GM06990 (cell line): ENCODE results near the gene SLC30A9.

Experiments
- DNase-seq: peaks from one replicate; pipeline ENCODE4 v3.0.0-alpha.2; 2011; ENCODE audit not compliant: insufficient read length; ENCODE audit errors: extremely low read depth
- H3K27me3 ChIP-seq: replicated peaks from 2 replicates; pipeline ENCODE4 v1.6.0; 2011; ENCODE audit warnings: low read length; ENCODE audit not compliant: control insufficient read depth, insufficient read depth
- H3K36me3 ChIP-seq: 2 replicates; pipeline ENCODE4 v1.5.1; 2011; ENCODE audit warnings: low read length; ENCODE audit not compliant: control insufficient read depth, insufficient read depth
- H3K4me3 ChIP-seq: replicated peaks from 2 replicates; pipeline ENCODE4 v1.5.1; 2011; ENCODE audit warnings: low read depth, mild to moderate bottlenecking, control low read depth, low read length
- TF ChIP-seq, protein P1 (sequence below): IDR thresholded peaks from 2 replicates; pipeline ENCODE4 v1.5.1; 2011; ENCODE audit warnings: low read length, control low read depth, mild to moderate bottlenecking, inconsistent platforms; ENCODE audit not compliant: insufficient read depth, poor library complexity, severe bottlenecking

The SLC30A9 gene

GRCh38 chr4:42050516-42051249 is 60.4 kb downstream of the SLC30A9 start:
- Histone ChIP-seq H3K27me3 (no peaks in the 10 kb centered on the region), H3K36me3 (no peaks in the 10 kb centered on the region; the same call in 1 of the 2 replicates), H3K4me3 (no peak overlapping the region)
- no peak for DNase-seq
- TF ChIP-seq, protein P1, sequence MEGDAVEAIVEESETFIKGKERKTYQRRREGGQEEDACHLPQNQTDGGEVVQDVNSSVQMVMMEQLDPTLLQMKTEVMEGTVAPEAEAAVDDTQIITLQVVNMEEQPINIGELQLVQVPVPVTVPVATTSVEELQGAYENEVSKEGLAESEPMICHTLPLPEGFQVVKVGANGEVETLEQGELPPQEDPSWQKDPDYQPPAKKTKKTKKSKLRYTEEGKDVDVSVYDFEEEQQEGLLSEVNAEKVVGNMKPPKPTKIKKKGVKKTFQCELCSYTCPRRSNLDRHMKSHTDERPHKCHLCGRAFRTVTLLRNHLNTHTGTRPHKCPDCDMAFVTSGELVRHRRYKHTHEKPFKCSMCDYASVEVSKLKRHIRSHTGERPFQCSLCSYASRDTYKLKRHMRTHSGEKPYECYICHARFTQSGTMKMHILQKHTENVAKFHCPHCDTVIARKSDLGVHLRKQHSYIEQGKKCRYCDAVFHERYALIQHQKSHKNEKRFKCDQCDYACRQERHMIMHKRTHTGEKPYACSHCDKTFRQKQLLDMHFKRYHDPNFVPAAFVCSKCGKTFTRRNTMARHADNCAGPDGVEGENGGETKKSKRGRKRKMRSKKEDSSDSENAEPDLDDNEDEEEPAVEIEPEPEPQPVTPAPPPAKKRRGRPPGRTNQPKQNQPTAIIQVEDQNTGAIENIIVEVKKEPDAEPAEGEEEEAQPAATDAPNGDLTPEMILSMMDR: no peak

- no peak for DNase-seq
- peaks cover 3% of the 10 kb centered on the region for H3K36me3 ChIP-seq
- TF ChIP-seq, protein P1: no peak
- H3K4me3 ChIP-seq: no peak overlapping the region
- no peaks in the 10 kb centered on the region for H3K27me3 ChIP-seq
Measured at GRCh38 chr4:42066402-42066801, 76.1 kb downstream of the SLC30A9 start.

DNA sequence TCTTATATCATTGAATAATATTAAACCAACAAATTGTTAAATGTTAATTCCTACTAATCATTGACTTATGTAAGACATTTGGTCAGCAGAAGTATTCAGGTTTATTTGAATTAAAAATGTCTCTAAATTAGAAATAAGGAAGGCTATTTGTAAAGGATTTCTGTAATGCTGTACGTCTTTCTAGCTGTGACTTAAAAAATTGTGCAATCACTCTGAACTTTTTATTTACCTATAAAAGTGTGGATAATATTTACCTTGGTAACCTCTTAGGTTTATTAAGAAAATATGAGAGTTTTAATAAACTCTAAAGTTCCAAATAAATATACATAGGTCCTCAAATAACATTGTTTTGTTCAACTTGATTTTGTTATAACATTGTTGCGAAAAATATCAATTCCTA is 76.9 kb downstream of the SLC30A9 start:
- H3K36me3 ChIP-seq: peaks cover 3% of the 10 kb centered on the region
- H3K27me3 ChIP-seq: no peaks in the 10 kb centered on the region
- no peak overlapping the region for H3K4me3 ChIP-seq
- DNase-seq: no peak
- TF ChIP-seq, protein P1: no peak

GRCh38 chr4:42070463-42070862 is 80.1 kb downstream of the SLC30A9 start:
- Histone ChIP-seq H3K27me3 (no peaks in the 10 kb centered on the region), H3K36me3 (no peaks in the 10 kb centered on the region; the same call in 1 of the 2 replicates), H3K4me3 (no peak overlapping the region)
- no peak for DNase-seq
- TF ChIP-seq, protein P1: no peak

- H3K4me3 ChIP-seq: no peak overlapping the region
- no peak for DNase-seq
- no peaks in the 10 kb centered on the region; the same call in 1 of the 2 replicates for H3K36me3 ChIP-seq
- TF ChIP-seq, protein P1: no peak
- no peaks in the 10 kb centered on the region for H3K27me3 ChIP-seq
Measured at GRCh38 chr4:42074294-42074693, 84.0 kb downstream of the SLC30A9 start.

DNA sequence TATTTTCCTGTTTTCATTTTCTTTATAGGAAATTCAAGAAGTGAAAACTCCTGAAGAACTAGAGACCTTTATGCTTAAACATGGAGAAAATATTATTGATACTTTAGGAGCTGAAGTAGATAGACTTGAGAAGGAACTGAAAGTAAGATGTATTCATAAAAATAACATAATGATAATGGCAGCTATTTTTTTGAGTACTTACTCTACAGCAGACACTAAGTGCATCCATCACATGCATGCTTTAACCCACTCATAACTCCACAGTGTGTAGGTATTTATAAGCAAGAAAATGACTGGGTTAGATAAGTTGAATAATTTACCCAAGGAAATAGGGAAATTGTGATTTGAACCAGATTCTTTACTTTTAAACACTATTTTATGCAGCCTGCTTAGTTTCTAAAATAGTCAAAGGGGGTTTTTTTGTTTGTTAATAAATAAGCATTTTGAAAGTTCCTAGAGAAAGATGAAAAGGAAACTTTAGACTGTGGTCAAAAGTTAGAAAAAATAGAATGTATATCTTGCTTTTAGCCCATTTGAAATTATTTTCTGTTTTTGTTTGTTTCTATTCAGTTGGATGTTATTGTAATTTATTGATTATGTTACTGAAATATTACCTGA is 88.0 kb downstream of the SLC30A9 start:
- no peaks in the 10 kb centered on the region for H3K36me3 ChIP-seq
- peak; percentile 24 for DNase-seq
- H3K4me3 ChIP-seq: no peak overlapping the region
- TF ChIP-seq, protein P1: no peak
- no peaks in the 10 kb centered on the region for H3K27me3 ChIP-seq
